ENCODE data around the gene PDE9A. TPM values are rescaled to one million over a fixed set of nuclear protein-coding genes. Genes with fewer than 3 reads are reported as not detected.

PDE9A gene
- total RNA-seq, 1 donor from 2014 or later: 20.7 TPM

GRCh38 chr21:42658320-42659105 is 5.1 kb downstream of the PDE9A start:
- peaks cover 23% of the 10 kb centered on the region for H3K4me1 Mint-ChIP-seq (ENCODE audit: unreplicated experiment)
- peaks cover 16% of the 10 kb centered on the region for H3K27me3 Mint-ChIP-seq (ENCODE audit: unreplicated experiment)
- H3K27ac Mint-ChIP-seq (ENCODE audit: unreplicated experiment): no peak overlapping the region
- peaks cover 10% of the 10 kb centered on the region for H3K36me3 Mint-ChIP-seq (ENCODE audit: low read depth, unreplicated experiment)
- TF ChIP-seq, protein P1, sequence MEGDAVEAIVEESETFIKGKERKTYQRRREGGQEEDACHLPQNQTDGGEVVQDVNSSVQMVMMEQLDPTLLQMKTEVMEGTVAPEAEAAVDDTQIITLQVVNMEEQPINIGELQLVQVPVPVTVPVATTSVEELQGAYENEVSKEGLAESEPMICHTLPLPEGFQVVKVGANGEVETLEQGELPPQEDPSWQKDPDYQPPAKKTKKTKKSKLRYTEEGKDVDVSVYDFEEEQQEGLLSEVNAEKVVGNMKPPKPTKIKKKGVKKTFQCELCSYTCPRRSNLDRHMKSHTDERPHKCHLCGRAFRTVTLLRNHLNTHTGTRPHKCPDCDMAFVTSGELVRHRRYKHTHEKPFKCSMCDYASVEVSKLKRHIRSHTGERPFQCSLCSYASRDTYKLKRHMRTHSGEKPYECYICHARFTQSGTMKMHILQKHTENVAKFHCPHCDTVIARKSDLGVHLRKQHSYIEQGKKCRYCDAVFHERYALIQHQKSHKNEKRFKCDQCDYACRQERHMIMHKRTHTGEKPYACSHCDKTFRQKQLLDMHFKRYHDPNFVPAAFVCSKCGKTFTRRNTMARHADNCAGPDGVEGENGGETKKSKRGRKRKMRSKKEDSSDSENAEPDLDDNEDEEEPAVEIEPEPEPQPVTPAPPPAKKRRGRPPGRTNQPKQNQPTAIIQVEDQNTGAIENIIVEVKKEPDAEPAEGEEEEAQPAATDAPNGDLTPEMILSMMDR (IDR thresholded peaks at IDR 0.05; ENCODE audit: unreplicated experiment): no peak
- peak overlapping the region; percentile 39 for H3K4me3 Mint-ChIP-seq (ENCODE audit: unreplicated experiment)
- no peak for DNase-seq (ENCODE audit: low spot score)
- no peaks in the 10 kb centered on the region for H3K9me3 Mint-ChIP-seq (ENCODE audit: unreplicated experiment)

GRCh38 chr21:42659416-42660117 is 6.1 kb downstream of the PDE9A start:
- peaks cover 10% of the 10 kb centered on the region for H3K36me3 Mint-ChIP-seq (ENCODE audit: low read depth, unreplicated experiment)
- no peak overlapping the region for H3K4me3 Mint-ChIP-seq (ENCODE audit: unreplicated experiment)
- peaks cover 22% of the 10 kb centered on the region for H3K4me1 Mint-ChIP-seq (ENCODE audit: unreplicated experiment)
- no peaks in the 10 kb centered on the region for H3K9me3 Mint-ChIP-seq (ENCODE audit: unreplicated experiment)
- DNase-seq (ENCODE audit: low spot score): no peak
- TF ChIP-seq, protein P1 (IDR thresholded peaks at IDR 0.05; ENCODE audit: unreplicated experiment): no peak
- H3K27me3 Mint-ChIP-seq (ENCODE audit: unreplicated experiment): peaks cover 18% of the 10 kb centered on the region
- H3K27ac Mint-ChIP-seq (ENCODE audit: unreplicated experiment): no peak overlapping the region

- H3K27ac Mint-ChIP-seq (ENCODE audit: unreplicated experiment): no peak overlapping the region
- H3K9me3 Mint-ChIP-seq (ENCODE audit: unreplicated experiment): no peaks in the 10 kb centered on the region
- H3K27me3 Mint-ChIP-seq (ENCODE audit: unreplicated experiment): peaks cover 15% of the 10 kb centered on the region
- peaks cover 20% of the 10 kb centered on the region for H3K4me1 Mint-ChIP-seq (ENCODE audit: unreplicated experiment)
- peaks cover 12% of the 10 kb centered on the region for H3K36me3 Mint-ChIP-seq (ENCODE audit: low read depth, unreplicated experiment)
- H3K4me3 Mint-ChIP-seq (ENCODE audit: unreplicated experiment): no peak overlapping the region
- TF ChIP-seq, protein P1 (IDR thresholded peaks at IDR 0.05; ENCODE audit: unreplicated experiment): no peak
- no peak for DNase-seq (ENCODE audit: low spot score)
These were observed 6.7 kb downstream of the PDE9A start for GRCh38 chr21:42660118-42660470.

- DNase-seq (ENCODE audit: low spot score): no peak
- peaks cover 5% of the 10 kb centered on the region for H3K27me3 Mint-ChIP-seq (ENCODE audit: unreplicated experiment)
- peaks cover 15% of the 10 kb centered on the region for H3K4me1 Mint-ChIP-seq (ENCODE audit: unreplicated experiment)
- peaks cover 15% of the 10 kb centered on the region for H3K36me3 Mint-ChIP-seq (ENCODE audit: low read depth, unreplicated experiment)
- no peak overlapping the region for H3K4me3 Mint-ChIP-seq (ENCODE audit: unreplicated experiment)
- no peak overlapping the region for H3K27ac Mint-ChIP-seq (ENCODE audit: unreplicated experiment)
- no peaks in the 10 kb centered on the region for H3K9me3 Mint-ChIP-seq (ENCODE audit: unreplicated experiment)
- TF ChIP-seq, protein P1 (IDR thresholded peaks at IDR 0.05; ENCODE audit: unreplicated experiment): no peak
These were observed 8.4 kb downstream of the PDE9A start for GRCh38 chr21:42661688-42662429.

Measured in endothelial cell (in vitro differentiated cells).